T-cell (primary cell): ENCODE data around the gene CHID1. TPM values are rescaled to one million over a fixed set of nuclear protein-coding genes. Genes with fewer than 3 reads are reported as not detected.

Source experiments
- ATAC-seq, 4 experiments: fragments of 200-7000 bp in 3 of 4; fragments of 150-1000 bp in 1 of 4; cut with Tn5 transposase; replicated peaks in 1 of 4; 1 replicate in 3 of 4; 2 replicates in 1 of 4; pipeline ENCODE4 v1.10.0; 2021; ENCODE audit warnings: moderate library complexity in 3 of 4, mild to moderate bottlenecking in 2 of 4, moderate number of reproducible peaks in 1 of 4
- CTCF ChIA-PET, 2 donors: fragments of 300-600 bp; sonication (Branson Sonifier 250); formaldehyde crosslinking; loops; one replicate each; lab custom pipeline; 2022; ENCODE audit warnings: antibody characterized with exemption in 2 of 2; lab: Charles Lee
- POLR2A ChIA-PET, 2 donors: fragments of 300-600 bp; sonication (Branson Sonifier 250); formaldehyde crosslinking; loops; one replicate each; lab custom pipeline; 2022; ENCODE audit warnings: antibody characterized with exemption in 2 of 2; lab: Charles Lee
- DNase-seq, 35 experiments: peaks; one replicate each; pipeline versions ENCODE4 v3.0.0 to v3.0.0-alpha.2; 2013 to 2023
- H3K27ac ChIP-seq: one replicate; pipeline ENCODE4 v1.5.1; 2013; ENCODE audit warnings: low read length
- H3K27me3 ChIP-seq, 2 experiments: replicated peaks in 1 of 2; 1 replicate in 1 of 2; 2 replicates in 1 of 2; pipeline versions ENCODE4 v1.6.1 to v1.7.0; 2013; ENCODE audit warnings: low read length in 1 of 2, mixed read lengths in 1 of 2; ENCODE audit not compliant: control insufficient read depth in 2 of 2, insufficient read depth in 2 of 2; ENCODE audit errors: extremely low read depth in 1 of 2
- H3K36me3 ChIP-seq, 2 donors: 1 replicate in 1 of 2; 2 replicates in 1 of 2; pipeline versions ENCODE4 v1.6.1 to v1.7.0; 2013; ENCODE audit warnings: low read length in 1 of 2; ENCODE audit not compliant: control insufficient read depth in 2 of 2, insufficient read depth in 1 of 2; ENCODE audit errors: extremely low read depth in 1 of 2
- H3K4me1 ChIP-seq, 2 experiments: 1 replicate in 1 of 2; 2 replicates in 1 of 2; pipeline versions ENCODE4 v1.6.1 to v1.7.0; 2013; ENCODE audit warnings: low read length in 2 of 2, mixed read lengths in 1 of 2; ENCODE audit not compliant: insufficient read depth in 2 of 2, control insufficient read depth in 1 of 2; ENCODE audit errors: extremely low read depth in 1 of 2
- H3K4me3 ChIP-seq, 2 donors: 1 replicate in 1 of 2; 2 replicates in 1 of 2; pipeline versions ENCODE4 v1.5.1 to v1.7.0; 2013; ENCODE audit warnings: mild to moderate bottlenecking in 2 of 2, low read length in 1 of 2, moderate library complexity in 1 of 2; ENCODE audit not compliant: control insufficient read depth in 1 of 2; ENCODE audit errors: extremely low read depth in 1 of 2
- H3K9me3 ChIP-seq: 2 replicates; pipeline ENCODE4 v1.7.0; 2013
- H3K27ac Mint-ChIP-seq, 2 donors: one replicate each; pipeline ENCODE4 v1.8.0; 2020 to 2021; ENCODE audit warnings: mild to moderate bottlenecking in 2 of 2, mixed read lengths in 2 of 2
- H3K27me3 Mint-ChIP-seq, 2 donors: one replicate each; pipeline ENCODE4 v1.8.0; 2021 to 2022; ENCODE audit warnings: mixed read lengths in 2 of 2
- H3K36me3 Mint-ChIP-seq: one replicate; pipeline ENCODE4 v1.8.0; 2021; ENCODE audit warnings: mixed read lengths
- H3K4me1 Mint-ChIP-seq, 3 donors: one replicate each; pipeline ENCODE4 v1.8.0; 2020 to 2022; ENCODE audit warnings: mixed read lengths in 3 of 3, mild to moderate bottlenecking in 1 of 3
- H3K4me3 Mint-ChIP-seq, 3 donors: one replicate each; pipeline ENCODE4 v1.8.0; 2020 to 2022; ENCODE audit warnings: mild to moderate bottlenecking in 3 of 3, mixed read lengths in 3 of 3, moderate library complexity in 3 of 3
- H3K9me3 Mint-ChIP-seq, 3 donors: one replicate each; pipeline ENCODE4 v1.8.0; 2020 to 2022; ENCODE audit warnings: mixed read lengths in 3 of 3
- WGBS: methylation state at CpG from one replicate; pipeline ENCODE4 v1.1.5; 2013; ENCODE audit warnings: missing lambda C conversion rate; ENCODE audit not compliant: insufficient coverage; 5-methylcytosine and 5-hydroxymethylcytosine counted together
- total RNA-seq, 35 experiments: library from RNA in 6 of 35; stranded (reverse) in 6 of 35; fragments of 120-200 nt in 1 of 35; gene quantifications; one replicate each; pipeline versions ENCODE4 v1.2.1 to v1.2.4 and lab custom pipeline; 2013 to 2026

The CHID1 gene
- total RNA-seq, 5 donors from 2014 or later (not counting 1 experiment from before 2014, with no cell fraction given): 39.0 to 68.4 (median 51.2) TPM

DNA sequence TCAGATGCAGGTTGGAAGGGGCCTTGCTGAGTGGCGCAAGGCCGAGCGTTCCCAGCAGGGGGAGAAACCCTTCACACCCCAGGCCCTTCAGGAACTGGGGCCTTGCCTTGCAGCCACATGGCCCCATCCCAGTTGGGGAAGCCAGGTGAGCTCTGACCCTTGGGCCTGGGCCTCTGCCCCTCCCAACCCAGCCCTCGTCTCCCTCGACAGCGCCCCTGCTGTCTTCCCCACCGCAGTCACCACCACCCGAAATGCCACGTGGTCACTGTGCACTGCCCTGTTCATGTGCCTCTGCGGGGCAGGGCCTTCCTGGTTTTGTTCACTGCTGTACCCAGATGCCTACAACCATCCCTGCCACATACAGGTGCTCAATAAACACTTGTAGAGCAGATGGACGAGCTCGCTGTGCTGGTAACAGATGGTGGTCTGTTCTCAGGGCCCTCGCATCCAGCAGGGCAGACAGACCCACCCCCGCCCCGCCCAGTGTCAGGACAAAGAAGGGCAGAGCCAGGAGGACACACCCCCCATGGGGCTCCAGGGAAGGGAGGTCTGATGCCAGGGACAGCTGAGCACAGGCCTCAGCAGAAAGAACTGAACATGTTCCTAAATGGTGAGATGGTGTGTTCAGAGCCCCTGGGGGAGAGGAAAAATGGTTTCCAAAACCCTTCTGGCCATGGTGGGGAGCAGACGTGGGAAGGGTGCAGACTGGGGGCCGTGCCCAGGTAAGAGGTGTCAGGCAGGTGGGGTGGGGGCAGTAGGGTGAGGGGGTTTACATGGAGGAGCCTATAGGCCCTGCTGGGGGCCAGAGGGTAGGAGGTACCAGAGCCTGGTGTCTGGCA is 72.0 kb downstream of the CHID1 start:
- Mint-ChIP-seq H3K27me3 (no peaks in the 10 kb centered on the region), H3K36me3 (peaks cover 2% of the 10 kb centered on the region), H3K4me3 (no peak overlapping the region), H3K27ac (no peak overlapping the region), H3K9me3 (no peaks in the 10 kb centered on the region), H3K4me1 (peaks cover 14 to 33% (median 23%) of the 10 kb centered on the region in 3 donors)
- WGBS: 80% methylated on average over 14 of the region's 17 CpGs
- Histone ChIP-seq H3K27ac (no peak overlapping the region), H3K4me3 (no peak overlapping the region), H3K9me3 (no peaks in the 10 kb centered on the region), H3K27me3 (peaks cover 0 to 19% of the 10 kb centered on the region in 2 experiments), H3K36me3 (peaks cover 5 to 26% of the 10 kb centered on the region in 2 donors), H3K4me1 (peaks cover 3 to 58% of the 10 kb centered on the region in 2 experiments)
- DNase-seq: no peak
- POLR2A ChIA-PET: no interaction called here
- CTCF ChIA-PET: no interaction called here
- ATAC-seq: no peak

- Mint-ChIP-seq H3K27ac (no peak overlapping the region), H3K36me3 (peaks cover 2% of the 10 kb centered on the region), H3K4me3 (no peak overlapping the region), H3K27me3 (no peaks in the 10 kb centered on the region), H3K4me1 (peaks cover 14 to 30% (median 20%) of the 10 kb centered on the region in 3 donors), H3K9me3 (no peaks in the 10 kb centered on the region)
- ATAC-seq (no peak), DNase-seq (no peak)
- Histone ChIP-seq H3K9me3 (no peaks in the 10 kb centered on the region), H3K27ac (no peak overlapping the region), H3K36me3 (peaks cover 5 to 26% of the 10 kb centered on the region in 2 donors), H3K4me1 (peaks cover 2 to 55% of the 10 kb centered on the region in 2 experiments), H3K27me3 (peaks cover 0 to 15% of the 10 kb centered on the region in 2 experiments), H3K4me3 (no peak overlapping the region)
- WGBS: 84% methylated on average over 8 of the region's 8 CpGs
- CTCF ChIA-PET: interaction anchor here in 1 of 2 donors (0.6 to 0.7 kb wide), 2 partner anchors 24 to 29 kb away, joined by 4 to 10 read pairs; no protein-coding TSS in a partner anchor
- POLR2A ChIA-PET: no interaction called here
Measured at GRCh38 chr11:837990-838307, 72.7 kb downstream of the CHID1 start.

- no peak for ATAC-seq
- Mint-ChIP-seq H3K27ac (no peak overlapping the region), H3K36me3 (peaks cover 2% of the 10 kb centered on the region), H3K27me3 (no peaks in the 10 kb centered on the region), H3K9me3 (no peaks in the 10 kb centered on the region), H3K4me1 (peaks cover 14 to 30% (median 20%) of the 10 kb centered on the region in 3 donors), H3K4me3 (no peak overlapping the region)
- DNase-seq: no peak
- no peak overlapping the region for H3K27ac ChIP-seq
- POLR2A ChIA-PET: no interaction called here
- peaks cover 5 to 26% of the 10 kb centered on the region in 2 donors for H3K36me3 ChIP-seq
- peaks cover 0 to 17% of the 10 kb centered on the region in 2 experiments for H3K27me3 ChIP-seq
- CTCF ChIA-PET: interaction anchor here in 1 of 2 donors (0.6 to 0.7 kb wide), 2 partner anchors 23 to 28 kb away, joined by 4 to 10 read pairs; no protein-coding TSS in a partner anchor
- peaks cover 2 to 57% of the 10 kb centered on the region in 2 experiments for H3K4me1 ChIP-seq
- no peaks in the 10 kb centered on the region for H3K9me3 ChIP-seq
- H3K4me3 ChIP-seq: no peak overlapping the region
- 96% methylated on average over 8 of the region's 22 CpGs for WGBS
Measured at GRCh38 chr11:837189-837989, 73.2 kb downstream of the CHID1 start.

- ChIA-PET CTCF (no interaction called here), POLR2A (no interaction called here)
- no peak overlapping the region for H3K27ac Mint-ChIP-seq
- Histone ChIP-seq H3K27me3 (peaks cover 0 to 24% of the 10 kb centered on the region in 2 experiments), H3K27ac (no peak overlapping the region), H3K36me3 (peaks cover 5 to 26% of the 10 kb centered on the region in 2 donors), H3K9me3 (no peaks in the 10 kb centered on the region), H3K4me1 (peaks cover 2 to 61% of the 10 kb centered on the region in 2 experiments), H3K4me3 (no peak overlapping the region)
- H3K27me3 Mint-ChIP-seq: peaks cover 0 to 4% of the 10 kb centered on the region in 2 donors
- no peak for ATAC-seq
- DNase-seq: no peak
- H3K9me3 Mint-ChIP-seq: no peaks in the 10 kb centered on the region
- no peak overlapping the region for H3K4me3 Mint-ChIP-seq
- WGBS: 90% methylated on average over 3 of the region's 9 CpGs
- peaks cover 20 to 34% (median 22%) of the 10 kb centered on the region in 3 donors for H3K4me1 Mint-ChIP-seq
- peaks cover 2% of the 10 kb centered on the region for H3K36me3 Mint-ChIP-seq
Measured at GRCh38 chr11:836700-837099, 73.9 kb downstream of the CHID1 start.

GRCh38 chr11:836274-836673 is 74.3 kb downstream of the CHID1 start:
- peaks cover 5 to 26% of the 10 kb centered on the region in 2 donors for H3K36me3 ChIP-seq
- ChIA-PET CTCF (no interaction called here), POLR2A (no interaction called here)
- Mint-ChIP-seq H3K9me3 (no peaks in the 10 kb centered on the region), H3K4me1 (peaks cover 20 to 35% (median 20%) of the 10 kb centered on the region in 3 donors), H3K4me3 (no peak overlapping the region), H3K27me3 (peaks cover 0 to 7% of the 10 kb centered on the region in 2 donors), H3K36me3 (peaks cover 2% of the 10 kb centered on the region), H3K27ac (no peak overlapping the region)
- 95% methylated on average over 11 of the region's 14 CpGs for WGBS
- H3K27me3 ChIP-seq: peaks cover 0 to 28% of the 10 kb centered on the region in 2 experiments
- no peak overlapping the region for H3K27ac ChIP-seq
- H3K4me3 ChIP-seq: no peak overlapping the region
- peaks cover 2 to 61% of the 10 kb centered on the region in 2 experiments for H3K4me1 ChIP-seq
- no peak for DNase-seq
- ATAC-seq: no peak
- H3K9me3 ChIP-seq: no peaks in the 10 kb centered on the region
